GM19099 (cell line): ENCODE results near the gene CERCAM.

Experiments
- POLR2A ChIP-seq: IDR thresholded peaks from 3 replicates; pipeline ENCODE4 v1.6.1; 2011; ENCODE audit warnings: low read depth; ENCODE audit not compliant: insufficient read length; ENCODE audit errors: extremely low read depth

Gene CERCAM

GRCh38 chr9:128420651-128421481 lies at the start of gene CERCAM:
Gene CERCAM (plus strand): TSS chr9:128420857. CDS start chr9:128420878, 21 bp downstream.
- no peak for TF ChIP-seq POLR2A

GRCh38 chr9:128371630-128372117 lies 49.0 kb upstream of the CERCAM start:
- no peak for TF ChIP-seq POLR2A

- TF ChIP-seq POLR2A = no peak
Measured at GRCh38 chr9:128372188-128372641, 48.4 kb upstream of the CERCAM start.

DNA sequence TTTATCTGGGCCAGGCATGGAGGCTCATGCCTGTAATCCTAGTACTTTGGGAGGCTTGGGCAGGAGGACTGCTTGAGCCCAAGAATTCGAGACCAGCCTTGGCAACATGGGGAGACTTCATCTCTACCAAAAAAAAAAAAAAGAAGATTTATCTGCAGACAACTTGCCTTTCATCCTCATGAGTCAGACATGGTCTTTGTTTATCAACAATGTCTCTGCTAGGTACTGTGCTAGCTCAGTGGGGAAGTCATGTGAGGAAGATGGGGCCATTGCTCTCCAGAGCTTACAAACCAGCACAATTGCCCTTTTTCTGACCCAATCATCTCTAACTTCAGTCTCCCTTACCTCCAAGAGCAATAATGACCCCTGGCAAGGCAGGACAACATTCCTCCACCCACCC lies 47.9 kb upstream of the CERCAM start:
- TF ChIP-seq POLR2A = no peak

DNA sequence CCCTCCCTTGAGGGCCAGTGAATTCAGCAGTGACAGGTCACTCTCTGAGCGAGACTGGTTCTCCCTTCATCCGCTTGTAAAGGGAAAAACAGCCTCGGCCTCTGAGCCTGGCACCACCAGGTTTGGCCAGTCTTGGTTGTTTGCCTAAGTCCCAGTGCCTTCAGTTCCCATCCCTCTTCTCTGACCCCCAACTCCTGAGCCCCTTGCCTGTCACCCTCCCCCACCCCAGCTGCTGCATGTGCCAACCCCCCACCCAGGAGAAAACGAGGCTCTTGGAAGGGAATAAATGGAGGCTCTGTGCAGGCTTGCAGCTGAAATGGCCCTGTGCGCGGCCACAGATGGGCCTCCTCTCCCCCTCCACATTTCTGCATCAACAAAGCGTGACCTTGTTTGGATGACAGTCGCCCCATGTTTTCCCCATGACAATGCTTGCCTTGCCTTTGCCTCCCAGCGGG lies 46.4 kb upstream of the CERCAM start:
- TF ChIP-seq POLR2A = no peak

DNA sequence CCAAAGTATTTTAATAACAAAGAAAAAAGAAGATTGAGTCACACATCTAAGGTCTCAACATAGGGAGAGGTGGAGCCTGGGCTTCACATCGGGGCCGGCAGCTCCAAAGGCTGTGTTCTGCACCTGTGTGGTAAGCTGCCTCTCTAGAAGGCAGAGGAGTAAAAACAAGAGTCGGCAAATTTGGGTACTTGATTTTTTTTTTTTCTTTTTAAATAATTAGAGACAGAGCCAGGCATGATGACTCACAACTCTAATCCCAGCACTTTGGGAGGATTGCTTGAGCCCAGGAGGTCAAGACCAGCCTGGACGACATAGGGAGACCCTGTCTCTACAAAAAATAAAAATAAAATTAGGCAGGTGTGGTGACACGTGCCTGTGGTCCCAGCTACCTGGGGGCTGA lies 44.8 kb upstream of the CERCAM start:
- TF ChIP-seq POLR2A = no peak

GRCh38 chr9:128382261-128382660 lies 38.4 kb upstream of the CERCAM start:
- TF ChIP-seq POLR2A = no peak

GRCh38 chr9:128383007-128383753 lies 37.5 kb upstream of the CERCAM start:
- TF ChIP-seq POLR2A = no peak

DNA sequence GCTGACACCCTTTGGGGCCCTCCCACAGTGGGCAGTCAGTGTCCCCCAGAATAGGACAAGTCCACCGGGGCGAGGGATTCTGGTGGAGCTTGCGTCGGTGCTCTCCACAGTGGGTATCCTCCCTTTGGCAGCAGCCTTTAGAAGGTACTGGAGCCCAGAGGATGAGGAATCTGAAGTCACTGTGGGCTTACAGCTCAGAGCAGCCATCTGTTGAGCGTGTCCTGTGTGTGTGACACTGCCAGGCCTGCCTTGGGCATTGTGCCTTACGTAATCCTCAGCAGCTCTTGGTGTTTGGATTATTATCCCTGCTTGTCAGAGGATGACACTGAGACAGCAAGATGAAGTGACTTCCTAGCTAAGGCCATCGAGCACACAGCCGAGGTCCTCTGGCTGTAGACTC lies 36.9 kb upstream of the CERCAM start:
- no peak for TF ChIP-seq POLR2A

GRCh38 chr9:128384801-128385495 lies 35.7 kb upstream of the CERCAM start:
- TF ChIP-seq POLR2A = no peak

DNA sequence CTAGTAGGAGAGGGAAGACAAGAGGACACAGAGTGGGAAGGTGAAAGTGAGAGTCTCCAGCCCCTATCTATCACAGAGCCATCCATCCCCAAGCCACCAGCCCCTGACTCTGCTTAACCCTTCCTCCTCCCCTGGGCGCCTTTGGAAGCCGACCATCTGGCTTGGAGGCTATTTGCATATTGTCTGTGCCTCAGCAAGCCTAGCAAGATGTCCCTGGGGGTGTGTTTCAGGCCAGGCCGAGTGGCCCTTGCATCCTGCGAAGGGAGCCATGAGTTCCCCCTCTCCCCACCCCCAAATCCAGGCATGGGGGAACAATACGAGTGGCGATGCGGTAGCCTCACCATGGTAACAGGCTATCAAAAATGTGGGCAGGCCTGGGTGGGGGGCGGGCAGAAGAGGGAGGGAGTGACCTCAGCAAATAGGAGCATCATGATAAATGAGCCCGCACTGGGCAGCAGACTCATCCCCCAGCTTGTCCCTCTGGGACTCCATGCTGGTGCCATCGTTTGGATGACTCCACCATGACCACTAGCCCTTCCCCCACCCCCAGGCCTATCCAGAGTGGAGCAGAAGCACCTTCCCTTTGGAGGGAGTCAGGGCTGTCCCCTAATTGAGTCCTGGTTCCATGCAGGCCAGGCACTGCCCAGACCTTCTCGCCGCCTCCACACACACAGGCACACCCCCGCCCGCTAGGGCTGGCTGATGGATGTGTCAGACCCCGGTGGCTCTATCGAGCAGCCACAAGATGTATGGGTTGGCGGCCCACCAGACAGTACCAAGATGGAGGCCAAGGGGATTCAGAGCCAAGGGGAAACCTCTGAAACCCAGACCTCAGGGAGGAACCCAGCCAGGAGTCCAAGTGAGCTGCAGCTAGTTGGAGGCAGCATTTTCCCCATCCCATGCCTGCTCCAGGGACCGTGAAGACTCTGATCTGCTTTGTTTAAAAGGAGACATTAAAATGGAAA lies 34.9 kb upstream of the CERCAM start:
- TF ChIP-seq POLR2A = no peak

DNA sequence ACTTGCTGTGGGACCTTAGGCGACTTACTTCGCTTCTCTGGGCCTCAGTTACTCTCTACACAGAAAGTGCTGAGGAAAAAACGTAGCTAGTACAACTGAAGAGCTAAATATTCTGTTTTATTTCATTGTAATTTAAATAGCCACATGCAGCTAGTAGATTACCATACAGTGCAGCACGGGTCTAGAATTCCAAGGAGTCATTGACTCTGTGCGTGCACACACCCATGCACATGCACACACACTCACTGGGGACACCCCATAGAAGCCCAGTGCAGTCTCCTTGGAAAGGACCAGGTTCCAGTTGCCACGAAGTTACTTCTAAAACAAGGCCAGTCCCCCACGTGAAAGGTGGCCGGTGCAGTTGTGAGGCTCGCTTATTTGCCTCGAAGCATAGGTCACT lies 32.5 kb upstream of the CERCAM start:
- TF ChIP-seq POLR2A = no peak

DNA sequence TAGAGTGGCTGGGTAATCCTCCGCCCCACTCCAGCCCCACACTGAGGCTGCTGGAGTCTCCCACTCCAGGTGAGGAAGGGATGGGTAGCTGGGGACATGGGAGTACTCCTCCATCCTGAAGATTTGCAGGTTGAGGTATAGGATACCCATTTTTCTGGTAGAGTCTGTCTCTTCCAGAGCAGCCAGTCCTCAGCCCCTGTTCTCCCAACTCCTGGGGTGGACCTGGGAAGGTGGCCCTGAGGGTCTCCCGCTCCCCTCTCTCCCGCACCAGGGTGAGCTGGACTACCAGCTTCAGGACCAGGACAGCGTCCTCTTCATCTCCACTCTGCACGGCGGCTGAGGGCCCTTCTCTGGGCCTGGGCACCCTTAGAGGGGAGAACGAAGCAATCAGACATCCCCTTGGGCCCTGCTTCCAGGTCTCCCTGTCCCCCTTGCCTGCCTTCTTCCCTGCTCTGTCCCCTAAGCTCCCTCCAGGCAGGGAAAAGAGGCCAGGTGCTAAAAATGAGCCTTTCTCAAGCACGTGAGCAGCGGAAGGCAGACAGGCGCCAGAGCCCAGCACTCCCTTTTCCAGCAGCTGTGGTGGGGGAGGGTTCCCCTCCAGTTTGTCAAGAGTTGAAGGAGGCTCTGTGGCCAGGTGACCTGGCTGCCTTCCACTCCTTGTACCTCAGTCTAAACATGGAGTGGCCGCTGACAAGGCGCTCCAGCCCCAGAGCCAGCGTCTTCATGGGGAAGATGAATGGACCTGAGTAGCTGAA lies 31.1 kb upstream of the CERCAM start:
- TF ChIP-seq POLR2A = no peak
